H9 (cell line): Measurements from ENCODE around the gene TBC1D22A. TPM values are rescaled to one million over a fixed set of nuclear protein-coding genes. Genes with fewer than 3 reads are reported as not detected.

Source experiments
- DNase-seq: peaks from one replicate; pipeline ENCODE4 v3.0.0-alpha.2; 2017
- H2AFZ ChIP-seq: one replicate; pipeline ENCODE4 v1.6.1; 2013; ENCODE audit warnings: mild to moderate bottlenecking, low read length, control low read depth, moderate library complexity
- H2AK5ac ChIP-seq: 2 replicates; pipeline ENCODE4 v1.6.1; 2013; ENCODE audit warnings: low read length, control low read depth, mixed read lengths; ENCODE audit not compliant: insufficient read length
- H2BK120ac ChIP-seq: one replicate; pipeline ENCODE4 v1.6.1; 2013; ENCODE audit warnings: low read depth, mild to moderate bottlenecking, low read length, control low read depth, inconsistent platforms; ENCODE audit not compliant: poor library complexity, severe bottlenecking
- H2BK12ac ChIP-seq: 2 replicates; pipeline ENCODE4 v1.6.1; 2013; ENCODE audit warnings: low read length, control low read depth, mixed read lengths, low read depth; ENCODE audit not compliant: insufficient read length
- H2BK15ac ChIP-seq: 2 replicates; pipeline ENCODE4 v1.6.1; 2013; ENCODE audit warnings: low read depth, low read length, control low read depth
- H2BK20ac ChIP-seq: one replicate; pipeline ENCODE4 v1.6.1; 2013; ENCODE audit warnings: low read depth, mild to moderate bottlenecking, low read length, control low read depth, inconsistent platforms; ENCODE audit not compliant: poor library complexity, severe bottlenecking
- H2BK5ac ChIP-seq: 2 replicates; pipeline ENCODE4 v1.6.1; 2013; ENCODE audit warnings: low read length, control low read depth, mixed read lengths; ENCODE audit not compliant: insufficient read length
- H3K14ac ChIP-seq: 2 replicates; pipeline ENCODE4 v1.6.1; 2013; ENCODE audit warnings: low read length, control low read depth; ENCODE audit not compliant: insufficient read depth
- H3K18ac ChIP-seq: 2 replicates; pipeline ENCODE4 v1.6.1; 2013; ENCODE audit warnings: low read depth, mild to moderate bottlenecking, mixed read lengths, low read length, control low read depth; ENCODE audit not compliant: insufficient read length
- H3K23ac ChIP-seq: 2 replicates; pipeline ENCODE4 v1.6.1; 2013; ENCODE audit warnings: low read length, control low read depth, mixed read lengths, low read depth; ENCODE audit not compliant: insufficient read length
- H3K23me2 ChIP-seq: 2 replicates; pipeline ENCODE4 v1.6.1; 2013; ENCODE audit warnings: low read depth, mild to moderate bottlenecking, mixed read lengths, low read length, control low read depth; ENCODE audit not compliant: insufficient read length, poor library complexity, severe bottlenecking
- H3K27ac ChIP-seq: 2 replicates; pipeline ENCODE4 v1.5.1; 2013; ENCODE audit warnings: low read length, control low read depth, mixed read lengths, low read depth; ENCODE audit not compliant: insufficient read length
- H3K27me3 ChIP-seq: 2 replicates; pipeline ENCODE4 v1.6.1; 2013; ENCODE audit warnings: low read length, control low read depth, inconsistent platforms; ENCODE audit not compliant: insufficient read depth
- H3K4ac ChIP-seq: 2 replicates; pipeline ENCODE4 v1.6.1; 2013; ENCODE audit warnings: low read depth, mild to moderate bottlenecking, control low read depth, inconsistent platforms, low read length, moderate library complexity
- H3K4me1 ChIP-seq: 2 replicates; pipeline ENCODE4 v1.6.1; 2013; ENCODE audit warnings: low read length, control low read depth, inconsistent platforms; ENCODE audit not compliant: insufficient read depth
- H3K4me2 ChIP-seq: 2 replicates; pipeline ENCODE4 v1.6.1; 2013; ENCODE audit warnings: low read length, control low read depth, mixed read lengths; ENCODE audit not compliant: insufficient read length, insufficient read depth
- H3K56ac ChIP-seq: 2 replicates; pipeline ENCODE4 v1.6.1; 2013; ENCODE audit warnings: low read depth, mild to moderate bottlenecking, mixed read lengths, low read length, control low read depth; ENCODE audit not compliant: insufficient read length
- H3K79me1 ChIP-seq: 2 replicates; pipeline ENCODE4 v1.6.1; 2013; ENCODE audit warnings: low read depth, mild to moderate bottlenecking, moderate library complexity, low read length, control low read depth, inconsistent platforms; ENCODE audit not compliant: insufficient read depth, poor library complexity, severe bottlenecking
- H3K79me2 ChIP-seq: 2 replicates; pipeline ENCODE4 v1.6.1; 2013; ENCODE audit warnings: low read length, control low read depth, inconsistent platforms; ENCODE audit not compliant: insufficient read depth
- H3K9ac ChIP-seq: 2 replicates; pipeline ENCODE4 v1.6.1; 2013; ENCODE audit warnings: low read length, control low read depth, mixed read lengths; ENCODE audit not compliant: insufficient read length; ENCODE audit errors: extremely low read depth
- H3K9me3 ChIP-seq: one replicate; pipeline ENCODE4 v1.6.1; 2013; ENCODE audit warnings: low read depth, low read length, inconsistent platforms; ENCODE audit not compliant: control insufficient read depth
- H3T11ph ChIP-seq: one replicate; pipeline ENCODE4 v1.6.1; 2013; ENCODE audit warnings: mild to moderate bottlenecking, low read length, control low read depth, inconsistent platforms
- H4K20me1 ChIP-seq: one replicate; pipeline ENCODE4 v1.6.1; 2013; ENCODE audit not compliant: control insufficient read depth, insufficient read length, insufficient read depth
- H4K5ac ChIP-seq: 2 replicates; pipeline ENCODE4 v1.6.1; 2013; ENCODE audit warnings: low read depth, mild to moderate bottlenecking, mixed read lengths, low read length, control low read depth; ENCODE audit not compliant: insufficient read length
- H4K8ac ChIP-seq: replicated peaks from 2 replicates; pipeline ENCODE4 v1.6.1; 2013; ENCODE audit warnings: low read length, control low read depth, mixed read lengths, low read depth; ENCODE audit not compliant: insufficient read length
- H4K91ac ChIP-seq: 2 replicates; pipeline ENCODE4 v1.6.1; 2013; ENCODE audit warnings: low read depth, mild to moderate bottlenecking, moderate library complexity, mixed read lengths, low read length, control low read depth; ENCODE audit not compliant: insufficient read length
- H3K27ac Mint-ChIP-seq, 3 experiments: 2 replicates in 2 of 3; 3 replicates in 1 of 3; pipeline ENCODE4 v1.8.0; 2020 to 2021; ENCODE audit warnings: mixed read lengths in 3 of 3, mild to moderate bottlenecking in 1 of 3, moderate library complexity in 1 of 3
- H3K27me3 Mint-ChIP-seq: 2 replicates; pipeline ENCODE4 v1.8.0; 2021; ENCODE audit warnings: low read depth, mild to moderate bottlenecking, moderate library complexity, mixed read lengths
- H3K36me3 Mint-ChIP-seq, 3 experiments: 2 replicates in 2 of 3; 3 replicates in 1 of 3; pipeline ENCODE4 v1.8.0; 2020 to 2021; ENCODE audit warnings: low read depth in 3 of 3, mixed read lengths in 3 of 3; ENCODE audit not compliant: insufficient read depth in 1 of 3
- H3K4me1 Mint-ChIP-seq, 2 experiments: 2 replicates each; pipeline ENCODE4 v1.8.0; 2020; ENCODE audit warnings: mixed read lengths in 2 of 2
- H3K4me3 Mint-ChIP-seq, 2 experiments: 2 replicates in 1 of 2; 3 replicates in 1 of 2; pipeline ENCODE4 v1.8.0; 2020 to 2021; ENCODE audit warnings: mild to moderate bottlenecking in 2 of 2, mixed read lengths in 2 of 2, moderate library complexity in 1 of 2
- H3K9me3 Mint-ChIP-seq, 2 experiments: 2 replicates in 1 of 2; 3 replicates in 1 of 2; pipeline ENCODE4 v1.8.0; 2020; ENCODE audit warnings: mild to moderate bottlenecking in 2 of 2, mixed read lengths in 2 of 2, moderate library complexity in 1 of 2
- WGBS: extraction: QIAGEN DNeasy Blood & Tissue Kit; methylation state at CpG from one replicate; pipeline ENCODE4 v1.1.7; 2013; ENCODE audit warnings: missing lambda C conversion rate, low lambda C conversion rate, mixed read lengths; ENCODE audit not compliant: insufficient read length; ENCODE audit errors: extremely low coverage; 5-methylcytosine and 5-hydroxymethylcytosine counted together
- total RNA-seq: library from RNA; stranded (reverse); gene quantifications from 2 replicates; pipeline ENCODE4 v1.2.1, GENCODE V29; 2021
- TF ChIP-seq, protein P1 (sequence below): fragments of 200-600 bp; sonication (generic); conservative IDR thresholded peaks from 3 replicates; pipeline ENCODE4 v1.8.0; 2021; ENCODE audit warnings: antibody characterized with exemption, mild to moderate bottlenecking

The TBC1D22A gene
- total RNA-seq, 1 experiment from 2014 or later, result 20.8 TPM

DNA sequence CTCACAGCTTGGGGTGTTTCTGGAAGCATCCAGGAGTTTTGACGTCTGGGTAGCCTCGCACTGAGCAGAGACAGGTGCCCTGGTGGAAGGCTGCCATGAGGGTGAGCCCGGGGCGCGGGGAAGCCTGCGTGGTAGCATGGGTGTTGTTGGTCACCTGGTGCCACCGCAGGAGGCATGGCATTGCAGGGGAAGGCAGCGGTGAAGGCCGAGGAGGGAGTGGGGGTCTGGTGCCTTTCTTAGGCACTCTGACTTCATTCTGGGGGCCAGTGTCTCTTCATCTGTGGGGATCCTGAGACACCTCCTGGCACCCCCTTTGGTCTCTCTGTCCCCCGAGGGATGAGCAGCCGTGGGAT is 271.2 kb downstream of the TBC1D22A start:
- Histone ChIP-seq H3K14ac (no peak overlapping the region; the same call in 1 of the 2 replicates), H3K56ac (no peak overlapping the region), H2BK15ac (no peak overlapping the region), H2BK20ac (no peak overlapping the region), H4K8ac (no peak overlapping the region), H3K4me1 (no peaks in the 10 kb centered on the region), H3K27me3 (no peaks in the 10 kb centered on the region), H3K27ac (no peak overlapping the region), H2BK120ac (no peak overlapping the region), H2BK12ac (no peak overlapping the region), H4K91ac (no peak overlapping the region), H4K5ac (no peak overlapping the region), H2AK5ac (no peak overlapping the region), H2AFZ (no peak overlapping the region), H2BK5ac (no peak overlapping the region), H3K23me2 (no peaks in the 10 kb centered on the region), H3K9me3 (no peaks in the 10 kb centered on the region), H3T11ph (no peak overlapping the region), H3K23ac (no peak overlapping the region), H3K79me1 (no peaks in the 10 kb centered on the region), H3K18ac (no peak overlapping the region), H3K4ac (no peak overlapping the region), H3K9ac (no peak overlapping the region), H3K79me2 (no peaks in the 10 kb centered on the region), H3K4me2 (no peak overlapping the region), H4K20me1 (no peaks in the 10 kb centered on the region)
- Mint-ChIP-seq H3K27ac (no peak overlapping the region), H3K4me1 (peaks cover 10 to 28% of the 10 kb centered on the region in 2 experiments), H3K4me3 (no peak overlapping the region; a peak in 1 of 5 replicates), H3K36me3 (no peaks in the 10 kb centered on the region), H3K27me3 (peaks cover 10% of the 10 kb centered on the region), H3K9me3 (no peaks in the 10 kb centered on the region)
- no peak for DNase-seq
- no CpG with 5 or more reads among the region's 11 CpGs for WGBS
- TF ChIP-seq, protein P1, sequence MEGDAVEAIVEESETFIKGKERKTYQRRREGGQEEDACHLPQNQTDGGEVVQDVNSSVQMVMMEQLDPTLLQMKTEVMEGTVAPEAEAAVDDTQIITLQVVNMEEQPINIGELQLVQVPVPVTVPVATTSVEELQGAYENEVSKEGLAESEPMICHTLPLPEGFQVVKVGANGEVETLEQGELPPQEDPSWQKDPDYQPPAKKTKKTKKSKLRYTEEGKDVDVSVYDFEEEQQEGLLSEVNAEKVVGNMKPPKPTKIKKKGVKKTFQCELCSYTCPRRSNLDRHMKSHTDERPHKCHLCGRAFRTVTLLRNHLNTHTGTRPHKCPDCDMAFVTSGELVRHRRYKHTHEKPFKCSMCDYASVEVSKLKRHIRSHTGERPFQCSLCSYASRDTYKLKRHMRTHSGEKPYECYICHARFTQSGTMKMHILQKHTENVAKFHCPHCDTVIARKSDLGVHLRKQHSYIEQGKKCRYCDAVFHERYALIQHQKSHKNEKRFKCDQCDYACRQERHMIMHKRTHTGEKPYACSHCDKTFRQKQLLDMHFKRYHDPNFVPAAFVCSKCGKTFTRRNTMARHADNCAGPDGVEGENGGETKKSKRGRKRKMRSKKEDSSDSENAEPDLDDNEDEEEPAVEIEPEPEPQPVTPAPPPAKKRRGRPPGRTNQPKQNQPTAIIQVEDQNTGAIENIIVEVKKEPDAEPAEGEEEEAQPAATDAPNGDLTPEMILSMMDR, result no peak
